Prostate gland (tissue), 2 donors: ENCODE measurements around the gene SERPINH1.

Experiments used
- POLR2A ChIP-seq: fragments of 450-650 bp; IDR thresholded peaks from one replicate; pipeline ENCODE4 v1.6.1; 2016; ENCODE audit warnings: antibody characterized with exemption, mild to moderate bottlenecking
- POLR2AphosphoS5 ChIP-seq: sonication (generic); formaldehyde crosslinking; IDR thresholded peaks from one replicate; pipeline ENCODE4 v1.6.1; 2017; ENCODE audit warnings: antibody characterized with exemption
- TF ChIP-seq, protein P1 (sequence below), 4 experiments: fragments of 200-600 bp in 2 of 4; fragments of 450-650 bp in 2 of 4; sonication (generic) in 2 of 4; IDR thresholded peaks; 1 replicate in 3 of 4; 2 replicates in 1 of 4; pipeline ENCODE4 v1.5.1; 2016 to 2019; ENCODE audit warnings: antibody characterized with exemption in 4 of 4, mild to moderate bottlenecking in 2 of 4, moderate library complexity in 2 of 4

DNA sequence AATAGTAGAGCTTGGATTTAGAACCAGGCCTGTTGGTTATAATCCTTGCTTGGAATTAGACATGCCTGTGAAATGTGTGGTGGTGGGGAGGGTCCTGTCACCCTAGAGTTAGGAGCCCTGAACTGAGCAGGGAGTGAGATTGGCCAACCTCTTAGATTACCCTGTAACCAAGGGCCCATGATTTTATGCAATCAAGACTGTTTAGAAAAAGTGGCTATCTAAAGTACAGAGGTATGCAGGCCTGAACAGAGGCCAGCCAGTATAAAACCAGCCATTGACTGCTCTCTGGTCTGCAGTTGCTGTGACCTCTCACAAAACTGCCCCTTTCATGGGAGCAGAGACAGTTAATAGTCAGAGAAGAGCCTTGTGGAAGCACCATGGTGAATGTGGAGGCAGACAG lies 36.2 kb downstream of the SERPINH1 start:
- TF ChIP-seq, protein P1, sequence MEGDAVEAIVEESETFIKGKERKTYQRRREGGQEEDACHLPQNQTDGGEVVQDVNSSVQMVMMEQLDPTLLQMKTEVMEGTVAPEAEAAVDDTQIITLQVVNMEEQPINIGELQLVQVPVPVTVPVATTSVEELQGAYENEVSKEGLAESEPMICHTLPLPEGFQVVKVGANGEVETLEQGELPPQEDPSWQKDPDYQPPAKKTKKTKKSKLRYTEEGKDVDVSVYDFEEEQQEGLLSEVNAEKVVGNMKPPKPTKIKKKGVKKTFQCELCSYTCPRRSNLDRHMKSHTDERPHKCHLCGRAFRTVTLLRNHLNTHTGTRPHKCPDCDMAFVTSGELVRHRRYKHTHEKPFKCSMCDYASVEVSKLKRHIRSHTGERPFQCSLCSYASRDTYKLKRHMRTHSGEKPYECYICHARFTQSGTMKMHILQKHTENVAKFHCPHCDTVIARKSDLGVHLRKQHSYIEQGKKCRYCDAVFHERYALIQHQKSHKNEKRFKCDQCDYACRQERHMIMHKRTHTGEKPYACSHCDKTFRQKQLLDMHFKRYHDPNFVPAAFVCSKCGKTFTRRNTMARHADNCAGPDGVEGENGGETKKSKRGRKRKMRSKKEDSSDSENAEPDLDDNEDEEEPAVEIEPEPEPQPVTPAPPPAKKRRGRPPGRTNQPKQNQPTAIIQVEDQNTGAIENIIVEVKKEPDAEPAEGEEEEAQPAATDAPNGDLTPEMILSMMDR (IDR thresholded peaks at IDR 0.05), result no peak
- TF ChIP-seq POLR2AphosphoS5 (no peak), POLR2A (no peak)
